CD4-positive, alpha-beta T cell treated with Interleukin-6 at 100 ng/mL for 8 hours (primary cell): ENCODE results near the gene GALNT18.
"Not testable (repeated sequence)": the region's sequence is repeated elsewhere in the genome, so short reads cannot be mapped to it uniquely, and the experiment has no call there.

Experiments
- DNase-seq: peaks from one replicate; pipeline ENCODE4 v3.0.0-alpha.2; 2020; ENCODE audit warnings: mixed read lengths, low spot score

GALNT18 gene

DNA sequence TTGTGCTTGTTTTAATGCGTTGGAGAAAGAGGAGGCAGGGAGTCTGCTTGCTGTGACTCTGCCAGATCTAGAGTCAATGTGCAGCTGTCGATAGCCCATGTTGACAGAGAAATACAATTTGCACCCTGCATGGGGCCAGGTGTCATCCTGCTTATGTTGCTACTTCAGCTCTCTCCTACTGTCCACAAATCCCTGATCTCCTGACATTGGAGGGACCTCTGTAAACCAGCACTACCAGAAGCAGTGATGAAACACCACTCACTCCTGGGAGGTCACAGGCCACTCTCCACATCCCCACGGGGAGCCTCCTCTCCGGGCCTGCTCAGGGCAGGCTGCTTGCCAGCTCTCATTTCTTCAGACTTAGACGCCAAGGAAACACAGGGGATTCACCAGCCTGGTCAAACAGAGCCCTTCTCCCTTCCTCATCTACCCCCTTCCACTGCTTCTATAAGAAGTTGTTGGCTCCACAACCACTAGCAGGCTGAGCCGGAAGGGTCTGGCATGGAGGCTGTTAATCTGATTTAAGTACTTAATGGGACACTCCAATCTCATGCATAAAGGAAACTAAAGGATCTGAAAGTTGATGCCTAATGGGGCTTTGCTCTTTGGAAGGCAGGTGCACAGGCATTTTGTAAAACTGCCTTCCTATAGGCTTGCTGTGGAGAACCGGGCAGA is 238.8 kb downstream of the GALNT18 start:
- no peak for DNase-seq

DNA sequence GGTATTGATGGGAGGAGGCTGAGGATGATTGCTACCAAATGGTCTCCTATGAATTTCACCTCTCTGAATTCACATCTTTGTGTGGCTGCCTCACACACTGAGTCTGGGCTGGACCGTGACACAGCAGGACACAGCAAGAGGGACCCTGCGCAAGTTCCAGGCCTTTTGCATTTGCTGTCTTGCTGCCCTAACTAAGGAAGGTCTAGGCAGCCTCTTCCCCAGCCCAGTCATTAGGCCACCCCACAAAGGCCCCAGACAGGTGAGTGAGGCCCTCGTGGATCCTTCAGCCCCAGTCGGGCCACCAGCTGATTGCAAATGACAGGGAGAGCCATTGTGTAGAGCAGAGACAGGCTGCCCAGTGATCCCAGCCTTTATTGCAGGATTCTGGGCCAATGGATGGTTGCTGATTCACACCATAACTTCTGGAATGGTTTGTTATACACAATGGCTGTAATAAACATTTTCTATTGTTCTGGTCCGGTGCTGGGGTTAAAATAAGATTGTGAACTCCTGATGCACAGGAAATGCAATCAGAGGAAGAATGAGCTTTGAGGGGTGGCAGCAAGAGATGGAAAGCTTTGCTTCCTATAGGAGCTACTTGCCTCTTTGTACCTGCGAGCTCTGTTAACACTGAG is 240.2 kb downstream of the GALNT18 start:
- no peak for DNase-seq

DNA sequence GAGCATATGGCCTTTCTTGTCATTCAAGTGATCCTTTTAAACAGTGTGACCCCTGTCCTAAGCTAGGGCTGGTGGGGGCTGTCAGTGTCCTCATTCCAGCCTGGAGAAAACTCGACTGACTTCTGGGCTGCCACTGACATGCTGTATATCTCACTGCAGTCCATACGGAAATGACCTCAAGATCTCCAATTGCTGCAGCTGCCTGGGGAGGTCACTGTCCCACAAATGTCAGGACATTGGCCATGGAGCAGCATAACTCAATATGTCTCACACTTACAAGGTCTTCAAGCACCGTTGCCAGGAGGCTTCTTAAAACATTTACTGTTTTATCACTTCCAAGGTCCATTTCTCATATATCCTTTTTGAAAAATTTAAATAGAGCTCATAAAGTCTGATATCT is 240.9 kb downstream of the GALNT18 start:
- no peak for DNase-seq

DNA sequence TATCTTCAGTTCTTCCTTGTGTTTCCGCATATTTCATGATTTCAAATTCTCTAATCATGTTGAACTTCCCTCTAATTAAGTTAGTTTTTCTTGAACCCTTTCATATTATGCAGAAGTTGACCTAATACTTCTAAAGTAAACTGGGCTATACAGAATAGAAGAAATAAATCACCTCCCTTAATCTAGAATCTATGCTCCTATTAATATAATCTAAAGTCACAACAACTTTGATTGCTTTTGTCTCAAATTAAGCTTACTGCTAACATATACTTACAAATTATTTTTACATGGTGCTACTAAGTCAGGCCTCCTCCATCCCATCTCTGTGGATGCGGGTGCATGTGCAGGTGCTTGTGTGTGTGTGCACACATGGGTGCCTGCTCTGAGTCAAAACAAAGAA is 241.5 kb downstream of the GALNT18 start:
- DNase-seq = no peak

DNA sequence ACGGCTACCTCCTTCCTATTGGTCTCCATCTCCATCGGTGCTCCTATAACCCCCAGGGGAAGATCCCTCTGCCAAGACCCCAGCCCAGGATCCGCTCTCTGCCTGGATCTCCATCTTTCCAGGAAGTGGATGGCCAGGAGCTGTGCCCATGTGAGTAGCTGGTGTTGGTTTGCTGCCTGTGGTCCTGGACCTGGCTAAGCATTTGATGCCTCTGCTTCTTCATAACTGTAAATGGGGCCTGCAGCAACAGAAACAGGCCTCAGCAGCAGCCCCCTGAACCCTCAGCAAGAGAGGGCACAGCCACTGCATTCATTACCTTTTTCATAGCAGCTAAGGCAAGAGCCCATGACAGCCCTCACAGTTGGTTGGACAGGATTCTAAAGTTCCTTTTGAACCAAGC is 242.1 kb downstream of the GALNT18 start:
- no peak for DNase-seq

DNA sequence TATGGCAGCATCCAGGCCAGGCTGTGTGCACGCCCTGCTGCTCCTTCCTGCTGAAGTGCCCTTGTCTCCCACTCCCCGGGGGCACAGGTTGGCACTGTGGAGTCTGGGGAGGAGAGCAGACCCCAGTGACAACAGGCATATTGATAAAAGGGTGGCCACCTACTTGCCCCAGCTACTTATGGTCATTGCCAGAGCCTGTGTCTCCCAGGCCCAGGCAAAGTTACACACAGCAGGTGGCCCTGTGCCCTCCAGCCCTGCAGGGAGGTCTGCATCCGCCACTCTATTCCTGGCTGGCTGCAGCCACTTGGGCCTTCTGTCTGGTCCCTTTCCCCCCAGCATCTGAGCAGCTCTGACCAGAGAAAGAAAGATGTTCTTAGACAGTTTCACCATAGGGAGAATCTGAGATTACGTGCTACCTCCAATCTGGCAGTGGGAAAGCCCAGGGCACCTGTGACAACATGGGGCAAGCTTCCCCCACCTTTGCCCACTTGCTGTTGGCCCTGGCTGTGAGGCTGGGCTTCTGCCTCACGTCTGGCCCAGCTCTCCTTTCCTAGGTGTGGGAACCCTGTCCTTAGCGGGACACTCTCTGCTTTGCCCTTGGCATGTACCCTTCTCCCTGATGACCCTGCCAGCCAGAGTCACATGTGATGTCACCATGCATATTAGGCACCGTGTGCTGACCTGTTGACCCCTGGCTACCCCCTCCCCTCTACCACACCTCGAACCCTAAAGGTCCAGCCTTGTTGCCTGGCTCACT is 243.4 kb downstream of the GALNT18 start:
- no peak for DNase-seq

DNA sequence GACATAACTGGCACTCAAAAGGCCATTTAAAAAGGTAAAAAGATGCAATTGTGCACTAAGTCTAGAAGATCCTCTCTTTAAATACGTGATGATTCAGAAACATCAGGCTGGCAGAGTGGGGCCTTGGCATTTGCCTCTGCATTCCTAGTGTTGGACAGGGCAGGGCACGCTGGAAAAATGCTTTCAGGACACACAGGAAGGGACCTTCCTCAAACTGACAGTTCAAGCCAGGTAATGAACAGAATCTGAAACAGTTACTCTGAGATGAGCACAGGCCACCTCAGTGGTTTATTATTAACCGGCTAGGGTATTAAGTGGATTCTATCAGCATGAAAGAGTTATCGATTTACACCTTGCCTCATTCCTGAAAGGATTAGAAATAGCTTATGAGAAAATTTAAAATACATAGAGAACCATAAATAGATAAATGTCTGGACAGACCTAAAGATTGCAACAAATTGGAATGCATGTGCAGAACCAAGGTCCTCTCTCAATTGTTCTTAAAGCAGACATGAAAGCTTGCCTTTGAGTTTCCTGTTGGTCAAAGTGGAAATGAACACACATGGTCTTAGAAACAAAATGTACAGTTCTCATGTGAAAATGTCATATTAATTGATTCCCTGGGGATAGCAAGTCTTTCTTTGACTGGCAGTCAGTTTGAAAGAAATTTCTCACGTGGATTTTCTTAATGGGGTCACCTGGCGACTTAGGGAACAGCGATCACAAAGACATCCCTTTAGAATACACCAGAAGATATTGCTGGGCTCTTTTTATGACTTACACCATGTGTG is 247.3 kb downstream of the GALNT18 start:
- no peak for DNase-seq

DNA sequence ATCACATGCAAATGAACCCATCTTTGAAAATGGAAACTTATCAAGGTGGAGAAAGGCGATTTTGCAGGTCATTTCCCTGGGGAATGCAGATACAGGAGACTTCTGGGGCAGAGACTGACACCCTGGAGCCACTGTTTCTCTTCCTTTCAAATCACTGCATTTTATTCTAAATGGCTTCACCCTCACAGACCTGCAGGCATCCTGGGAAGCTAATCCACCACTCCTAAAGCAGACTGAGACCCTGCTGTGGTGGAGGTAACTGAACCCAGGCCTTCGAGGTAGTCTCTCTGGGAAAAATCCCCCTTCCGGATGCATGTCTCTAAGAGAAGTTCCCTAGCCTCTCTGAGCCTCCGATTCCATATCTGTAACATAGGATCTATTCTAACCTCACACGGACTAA is 247.9 kb downstream of the GALNT18 start:
- DNase-seq = no peak

DNA sequence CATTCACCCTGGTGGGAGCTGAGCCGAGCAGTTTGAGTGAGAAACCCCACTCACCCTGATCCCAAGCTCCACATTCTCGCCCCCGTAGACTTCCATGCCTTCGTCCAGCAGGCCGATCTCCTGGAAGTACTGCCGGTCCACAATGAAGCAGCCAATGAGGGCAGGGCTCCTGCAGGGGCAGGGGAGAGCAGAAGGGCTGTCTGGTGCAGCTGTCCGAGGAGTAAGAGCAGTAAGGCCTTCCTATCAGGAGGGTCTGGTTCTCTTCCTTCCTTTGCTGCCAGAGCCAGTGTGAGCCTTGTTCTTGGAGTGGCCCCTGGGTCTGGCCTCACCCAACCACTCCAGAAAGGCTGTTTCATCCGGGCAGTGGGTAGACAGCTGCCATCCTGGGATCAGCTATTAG is 249.3 kb downstream of the GALNT18 start:
- DNase-seq = no peak

DNA sequence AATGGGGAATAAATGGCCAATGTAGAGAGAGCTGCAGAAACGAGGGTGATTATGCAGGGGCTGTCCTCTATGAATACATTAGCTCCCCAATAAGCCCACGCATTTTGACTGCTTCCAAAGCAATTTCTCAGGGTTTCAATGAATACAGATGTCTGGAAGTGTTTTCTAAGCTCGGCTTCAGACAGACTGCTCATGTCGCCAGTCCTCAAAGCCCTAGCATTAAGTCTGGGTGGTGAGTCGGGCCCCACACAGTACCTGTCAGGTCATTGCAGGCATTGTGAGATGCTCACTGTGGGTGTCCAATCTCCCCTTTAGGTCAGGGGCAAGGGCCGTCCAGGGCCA is 250.9 kb downstream of the GALNT18 start:
- no peak for DNase-seq

DNA sequence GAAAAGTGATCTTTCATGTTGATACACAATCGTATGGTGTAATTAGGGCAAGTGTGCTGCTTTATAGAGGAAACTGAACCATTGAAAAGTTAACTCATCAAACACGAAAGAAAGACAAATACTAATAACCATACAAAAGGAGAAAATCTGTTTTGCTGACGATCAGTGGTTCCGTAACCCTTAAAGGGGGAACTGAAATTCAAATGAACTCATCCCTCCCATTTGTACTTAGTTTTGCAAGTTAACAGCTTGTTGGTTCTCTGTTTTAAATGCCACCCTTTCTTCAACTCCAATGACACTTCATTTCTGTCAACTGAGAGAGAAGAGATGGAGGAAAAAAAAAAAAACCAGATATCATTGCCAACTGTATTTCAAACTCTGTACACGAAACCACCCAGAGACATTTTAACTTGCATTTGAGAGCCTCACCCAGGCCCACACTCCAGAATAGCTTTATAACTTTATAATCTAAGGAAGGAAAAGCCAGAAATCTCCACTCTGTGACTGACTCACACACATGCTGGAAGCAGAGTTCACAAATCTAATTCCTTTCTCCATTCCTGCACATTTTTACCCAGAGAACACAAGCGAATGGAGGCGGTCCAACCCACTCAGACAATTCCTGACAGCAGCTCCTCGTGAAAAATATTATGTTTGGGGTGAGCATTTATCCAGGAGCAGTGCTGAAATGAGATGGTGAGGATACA is 251.4 kb downstream of the GALNT18 start:
- no peak for DNase-seq

DNA sequence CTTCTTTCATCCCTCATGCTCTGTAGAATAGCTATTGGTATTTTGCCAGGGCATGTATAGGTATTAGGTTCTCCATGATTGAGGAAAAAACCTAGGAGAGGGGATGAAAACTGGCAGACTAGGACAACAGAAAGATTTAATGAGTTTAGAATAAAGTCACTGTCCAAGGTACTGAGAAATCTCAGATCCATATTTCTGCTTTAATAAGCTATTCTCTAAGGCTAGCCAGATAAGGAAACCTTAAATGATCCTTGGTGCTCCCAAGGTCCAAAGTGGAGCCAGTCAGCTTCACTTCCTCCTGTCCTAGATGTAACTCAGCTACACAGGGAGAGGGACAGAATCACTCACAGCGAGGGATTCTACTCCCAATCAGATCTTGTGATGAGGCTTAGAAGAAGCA is 255.0 kb downstream of the GALNT18 start:
- no peak for DNase-seq

DNA sequence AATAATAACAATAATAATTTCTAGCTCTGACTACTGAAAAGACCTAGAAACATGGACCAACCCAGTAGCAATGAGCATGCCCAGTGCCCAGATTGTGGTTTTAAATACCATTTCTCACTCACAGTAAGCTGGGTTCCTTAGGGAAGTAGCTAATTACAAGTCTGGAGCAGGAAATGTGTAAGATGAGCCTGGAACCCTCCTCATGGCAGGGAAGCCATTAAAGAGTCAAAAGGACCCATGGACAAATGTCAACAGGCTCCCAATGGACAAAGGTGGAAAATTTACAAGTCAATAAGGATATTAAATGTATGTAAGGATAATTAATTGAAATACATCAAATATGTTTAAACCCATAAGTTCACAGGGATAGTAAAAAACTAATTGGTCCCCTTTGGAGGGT is 258.1 kb downstream of the GALNT18 start:
- DNase-seq = no peak

DNA sequence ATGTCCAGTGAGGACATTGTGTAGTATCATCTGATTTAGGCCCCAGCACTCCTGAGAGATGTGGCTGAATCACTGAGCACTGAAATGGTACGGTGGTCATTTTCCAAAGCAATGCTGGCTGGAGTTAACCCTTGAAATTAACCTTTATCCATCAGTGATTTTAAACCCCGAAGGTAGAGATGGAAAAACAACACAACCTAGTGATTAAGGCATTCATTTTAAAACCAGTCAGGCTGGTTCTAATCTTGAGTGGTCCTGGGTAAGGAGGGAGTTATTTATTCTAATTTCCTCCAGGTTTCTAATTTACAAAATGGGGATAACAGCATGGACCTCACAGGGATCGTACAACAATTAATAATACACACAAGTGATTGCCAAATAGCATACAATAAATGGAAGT is 262.2 kb downstream of the GALNT18 start:
- no peak for DNase-seq

DNA sequence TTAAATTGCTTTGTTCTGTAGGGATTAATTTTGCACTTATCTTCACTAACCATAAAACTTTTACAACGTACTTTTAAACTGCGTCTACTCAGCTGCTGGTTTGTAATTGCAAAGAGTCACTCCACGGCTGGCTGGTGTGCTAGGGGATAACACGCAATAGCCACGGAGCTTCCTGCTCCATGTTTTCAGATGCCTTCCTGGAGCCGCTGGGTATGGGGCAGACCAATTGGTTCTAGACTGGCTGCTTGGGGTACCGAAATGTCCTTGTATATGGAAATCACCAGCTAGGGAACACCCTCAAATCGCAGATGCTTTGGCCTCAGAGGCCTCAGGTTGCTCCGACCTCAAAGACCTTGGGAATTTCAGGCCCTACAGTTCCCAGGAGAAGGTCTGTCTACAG is 265.0 kb downstream of the GALNT18 start:
- no peak for DNase-seq

DNA sequence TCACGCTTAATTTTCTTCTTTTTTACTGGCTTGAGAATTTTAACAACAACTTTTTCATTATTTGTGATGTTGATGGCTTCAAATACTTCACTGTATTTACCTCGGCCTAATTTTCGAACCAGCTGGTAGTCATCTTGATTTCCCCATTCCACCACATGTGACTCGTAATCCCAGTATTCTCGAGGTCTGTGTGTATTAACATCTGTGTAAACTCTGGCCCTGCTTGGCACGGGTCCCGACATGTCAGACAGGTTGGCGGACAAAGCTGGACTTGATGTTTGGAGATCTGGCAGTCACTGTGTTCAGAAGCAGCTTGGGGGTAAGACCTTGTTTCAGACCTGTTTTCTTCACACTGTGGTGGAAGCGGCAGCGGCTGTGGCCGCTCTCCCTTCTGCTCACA is 268.9 kb downstream of the GALNT18 start, which contains the start of gene CSNK2A3:
Gene CSNK2A3 (minus strand): TSS at position 373 of the 400 bp plus-strand sequence. CDS start 131 bp downstream, at position 242.
- not testable (repeated sequence) for DNase-seq

DNA sequence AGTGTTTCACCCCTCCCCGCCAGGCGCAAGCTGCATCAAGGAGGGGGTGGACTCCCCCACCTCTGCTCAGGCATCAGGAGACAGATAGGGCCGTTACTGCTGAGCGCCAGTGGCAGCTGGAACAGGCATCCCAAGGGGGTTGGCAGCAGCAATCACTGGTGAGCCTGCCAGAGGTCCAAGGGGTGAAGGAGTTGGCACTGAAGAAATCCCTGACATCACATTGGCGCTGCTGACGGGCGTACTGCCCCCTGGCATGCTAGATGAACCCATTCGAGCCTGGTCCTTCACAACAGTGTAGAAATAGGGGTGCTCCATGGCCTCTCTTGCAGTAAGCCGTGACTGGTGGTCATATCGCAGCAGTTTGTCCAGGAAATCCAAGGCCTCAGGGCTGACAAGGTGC is 270.0 kb downstream of the GALNT18 start:
- not testable (repeated sequence) for DNase-seq

DNA sequence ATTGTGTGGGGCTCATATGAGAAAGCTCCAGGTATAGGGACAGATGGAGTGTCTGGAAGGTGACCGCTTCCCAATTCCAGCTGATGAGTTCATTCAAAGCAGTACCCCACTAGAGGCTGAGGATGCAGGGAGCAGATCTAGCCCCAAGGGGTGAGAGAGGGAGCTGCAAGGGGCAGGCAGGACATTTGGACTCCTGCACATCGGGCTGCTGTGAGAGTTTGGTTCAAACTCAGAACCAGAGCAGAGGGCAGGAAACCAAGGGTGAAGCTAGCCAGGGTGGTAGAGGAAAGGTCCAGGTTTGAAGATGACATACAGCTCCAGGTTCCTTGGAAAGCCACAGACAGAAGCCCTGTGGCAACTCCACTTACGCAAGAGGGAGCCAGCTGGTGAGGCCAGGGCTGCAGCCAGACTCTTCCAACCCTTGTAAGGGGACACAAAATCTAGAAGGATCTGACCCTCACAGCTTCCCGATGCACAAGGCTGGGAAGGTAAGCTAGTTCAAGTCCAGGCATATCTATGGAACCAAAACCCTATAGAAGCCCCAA is 270.7 kb downstream of the GALNT18 start:
- DNase-seq = no peak

DNA sequence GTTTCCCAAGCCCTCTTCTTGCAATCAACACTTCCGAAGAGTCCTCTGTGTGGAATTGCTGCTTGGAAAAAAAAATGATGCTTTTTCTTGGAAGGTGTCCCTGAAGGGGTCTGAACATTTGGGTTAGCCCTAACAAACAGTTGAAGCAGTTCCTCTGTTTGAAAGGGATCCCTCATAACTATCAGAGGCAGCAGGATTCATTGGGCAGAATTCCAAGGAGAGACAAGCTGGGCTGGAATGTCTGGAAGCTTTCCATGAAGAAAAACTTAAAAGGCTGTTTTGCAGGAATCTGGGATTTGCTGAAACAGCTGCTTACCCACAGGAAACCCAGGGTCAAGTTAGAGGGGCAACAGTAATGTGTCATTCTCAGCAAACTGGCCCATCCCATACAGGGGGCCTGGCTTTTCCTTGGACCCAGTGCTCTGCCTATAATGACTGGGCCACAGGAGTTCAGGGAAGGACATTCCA is 271.9 kb downstream of the GALNT18 start:
- DNase-seq = no peak

DNA sequence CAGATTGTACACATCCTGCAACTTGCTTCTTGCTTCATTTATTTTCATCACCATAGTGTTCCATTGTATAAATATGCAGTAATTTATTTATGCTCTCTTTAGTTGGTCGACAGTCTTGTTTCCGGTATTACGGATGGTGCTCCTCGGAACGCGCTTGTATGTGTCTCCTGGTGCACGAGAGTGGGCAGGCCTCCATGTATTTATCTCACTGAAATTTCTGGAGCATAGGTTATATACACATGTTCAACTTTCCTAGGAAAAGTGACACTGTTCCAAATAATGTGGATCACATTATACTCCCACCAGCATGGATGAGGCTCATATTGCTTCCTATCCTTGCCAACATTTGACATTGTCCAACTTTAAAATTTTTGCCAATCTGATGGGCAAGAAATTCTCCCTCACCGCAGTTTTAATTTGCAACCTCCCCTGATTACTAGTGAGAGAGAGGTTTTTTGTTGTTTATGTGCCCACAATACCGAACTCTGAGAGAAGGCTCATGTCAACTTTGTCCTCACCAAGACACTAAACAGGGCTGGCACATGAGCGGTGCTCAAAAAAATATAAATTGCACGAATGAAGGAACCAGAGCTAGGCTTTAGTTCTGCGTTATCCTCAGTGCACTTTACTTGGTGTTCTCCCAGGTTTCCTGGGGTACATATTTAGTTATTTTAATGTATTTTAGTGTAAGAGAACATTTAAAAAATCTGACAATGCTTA is 272.5 kb downstream of the GALNT18 start:
- no peak for DNase-seq

DNA sequence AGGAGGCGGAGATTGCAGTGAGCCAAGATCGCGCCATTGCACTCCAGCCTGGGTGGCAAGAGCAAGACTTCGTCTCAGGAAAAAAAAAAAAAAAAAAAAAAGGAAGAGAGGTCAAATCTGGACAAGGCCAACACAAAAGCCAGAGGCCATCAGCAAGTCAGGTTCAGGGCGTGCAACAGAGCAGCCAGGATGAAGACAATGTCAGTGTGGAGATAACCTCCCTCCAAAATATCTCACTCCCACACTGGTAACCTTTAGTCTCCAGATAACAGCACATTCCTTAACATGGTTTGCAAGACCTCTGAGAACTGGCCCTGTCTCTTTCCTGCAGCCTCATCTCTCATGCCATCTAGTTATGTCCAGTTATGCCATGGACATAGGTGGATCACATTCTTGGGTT is 273.5 kb downstream of the GALNT18 start:
- no peak for DNase-seq
